Retinal pigment epithelial cell (primary cell): ENCODE results near the gene PDE10A.
"Not testable (repeated sequence)": the region's sequence is repeated elsewhere in the genome, so short reads cannot be mapped to it uniquely, and the experiment has no call there.

Experiments used
- DNase-seq: peaks from one replicate; pipeline ENCODE4 v3.0.0-alpha.2; 2010; ENCODE audit warnings: low read depth
- H3K4me3 ChIP-seq: 2 replicates; pipeline ENCODE4 v1.5.1; 2011; ENCODE audit warnings: mild to moderate bottlenecking, low read length, control low read depth, moderate library complexity
- TF ChIP-seq, protein P1 (sequence below): conservative IDR thresholded peaks from 2 replicates; pipeline ENCODE4 v1.5.1; 2011; ENCODE audit warnings: low read depth, low read length, control low read depth, inconsistent platforms

The PDE10A gene

DNA sequence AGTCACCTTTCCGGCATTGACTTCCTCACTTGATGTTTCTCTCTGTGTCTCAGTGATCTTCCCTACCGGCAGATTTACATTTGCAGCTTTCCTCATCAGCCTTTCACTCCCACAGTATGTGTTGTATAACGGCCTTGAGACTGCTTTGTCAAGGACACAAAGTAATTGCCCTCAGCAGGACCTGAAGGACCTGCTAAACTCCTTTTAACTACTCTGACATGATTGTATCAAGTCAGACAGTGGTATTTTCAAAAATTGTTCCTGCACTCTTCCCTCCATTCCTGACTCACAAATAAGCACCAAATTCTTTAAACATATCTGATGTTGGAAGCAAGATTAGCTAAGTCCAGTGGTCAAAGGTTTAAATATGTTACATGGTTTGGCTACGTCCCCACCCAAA lies 62.4 kb downstream of the PDE10A start:
- no peak overlapping the region for H3K4me3 ChIP-seq
- no peak for DNase-seq
- TF ChIP-seq, protein P1, sequence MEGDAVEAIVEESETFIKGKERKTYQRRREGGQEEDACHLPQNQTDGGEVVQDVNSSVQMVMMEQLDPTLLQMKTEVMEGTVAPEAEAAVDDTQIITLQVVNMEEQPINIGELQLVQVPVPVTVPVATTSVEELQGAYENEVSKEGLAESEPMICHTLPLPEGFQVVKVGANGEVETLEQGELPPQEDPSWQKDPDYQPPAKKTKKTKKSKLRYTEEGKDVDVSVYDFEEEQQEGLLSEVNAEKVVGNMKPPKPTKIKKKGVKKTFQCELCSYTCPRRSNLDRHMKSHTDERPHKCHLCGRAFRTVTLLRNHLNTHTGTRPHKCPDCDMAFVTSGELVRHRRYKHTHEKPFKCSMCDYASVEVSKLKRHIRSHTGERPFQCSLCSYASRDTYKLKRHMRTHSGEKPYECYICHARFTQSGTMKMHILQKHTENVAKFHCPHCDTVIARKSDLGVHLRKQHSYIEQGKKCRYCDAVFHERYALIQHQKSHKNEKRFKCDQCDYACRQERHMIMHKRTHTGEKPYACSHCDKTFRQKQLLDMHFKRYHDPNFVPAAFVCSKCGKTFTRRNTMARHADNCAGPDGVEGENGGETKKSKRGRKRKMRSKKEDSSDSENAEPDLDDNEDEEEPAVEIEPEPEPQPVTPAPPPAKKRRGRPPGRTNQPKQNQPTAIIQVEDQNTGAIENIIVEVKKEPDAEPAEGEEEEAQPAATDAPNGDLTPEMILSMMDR: no peak

DNA sequence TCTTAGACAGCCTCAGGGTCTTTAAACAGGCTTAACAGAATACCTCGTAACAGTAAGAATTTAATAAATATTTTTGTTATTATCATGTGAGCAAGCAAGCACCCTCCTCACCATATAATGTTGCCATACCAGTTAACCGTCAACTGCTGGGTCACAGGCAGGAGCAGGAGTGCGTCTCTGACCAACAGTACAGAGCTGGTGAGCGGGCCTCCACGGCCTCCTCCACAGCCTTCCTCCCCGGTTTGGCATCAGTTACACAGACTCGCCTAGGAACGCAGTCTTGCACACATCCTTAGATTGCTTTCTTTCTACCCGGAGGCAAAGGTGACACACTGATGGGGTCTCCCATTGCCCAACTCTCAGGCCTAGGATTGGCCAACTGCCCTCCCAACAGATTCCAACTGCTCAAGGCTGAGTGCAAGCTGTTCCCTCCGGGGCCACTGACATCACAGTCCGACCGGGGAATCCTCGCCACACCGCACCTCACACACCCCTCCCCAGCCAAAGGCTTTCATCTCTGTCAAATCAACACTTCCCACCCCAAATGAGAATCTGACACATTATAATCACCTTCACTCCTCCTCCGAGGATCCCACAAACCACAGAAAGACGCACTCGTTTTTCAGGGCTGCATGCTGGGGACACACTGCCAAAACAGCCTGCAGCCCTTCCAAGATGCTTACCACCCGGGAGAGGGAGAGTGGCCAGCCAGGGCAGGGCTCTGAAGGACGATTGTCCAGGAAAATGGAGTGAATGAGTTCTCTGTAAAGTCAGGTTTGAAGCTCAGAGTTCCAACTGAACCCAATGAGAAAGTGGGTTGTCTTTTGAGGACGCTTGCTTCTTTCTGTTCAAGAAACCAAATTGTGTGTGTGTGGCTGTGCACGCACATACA lies 63.2 kb downstream of the PDE10A start:
- H3K4me3 ChIP-seq: no peak overlapping the region
- no peak for DNase-seq
- TF ChIP-seq, protein P1: no peak

DNA sequence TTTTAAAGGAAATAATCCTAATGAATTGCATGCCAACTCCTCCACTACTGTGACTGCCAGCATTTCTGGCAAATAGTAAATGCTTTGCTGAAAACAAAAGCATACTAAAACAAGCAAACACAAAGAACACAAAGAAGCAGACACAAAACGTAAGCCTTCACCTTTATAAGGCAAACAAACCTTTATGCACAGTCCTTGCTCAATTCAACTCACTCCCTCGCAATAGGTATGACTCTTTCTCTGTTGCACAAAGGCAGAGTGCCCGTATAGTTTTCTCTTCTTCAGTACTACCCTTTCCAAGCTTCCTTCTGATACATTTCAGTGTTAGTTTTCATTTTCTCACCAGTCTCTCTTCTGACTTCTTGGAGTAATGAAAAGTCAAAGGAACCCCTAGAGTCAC lies 63.9 kb downstream of the PDE10A start:
- DNase-seq: no peak
- TF ChIP-seq, protein P1: no peak
- H3K4me3 ChIP-seq: no peak overlapping the region

DNA sequence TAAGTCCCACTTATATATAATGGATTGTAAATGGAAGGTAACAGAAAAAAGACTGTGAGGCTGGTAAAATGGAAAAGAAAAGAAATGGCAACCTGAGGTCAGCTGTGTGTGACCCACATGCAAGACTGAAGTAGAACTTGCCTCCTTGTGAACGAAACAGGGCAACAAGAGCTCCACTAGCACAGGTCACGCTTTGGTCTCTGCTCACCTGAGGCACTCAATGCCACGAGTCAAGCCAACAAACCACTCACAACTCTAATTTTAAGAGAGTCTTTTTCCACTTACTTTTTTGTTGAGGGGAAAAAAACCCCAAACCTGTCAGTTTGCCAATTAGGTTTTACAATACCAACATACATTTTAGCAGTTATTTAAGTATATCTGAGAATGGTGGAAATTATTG lies 65.2 kb downstream of the PDE10A start:
- no peak for DNase-seq
- TF ChIP-seq, protein P1: no peak
- no peak overlapping the region for H3K4me3 ChIP-seq

DNA sequence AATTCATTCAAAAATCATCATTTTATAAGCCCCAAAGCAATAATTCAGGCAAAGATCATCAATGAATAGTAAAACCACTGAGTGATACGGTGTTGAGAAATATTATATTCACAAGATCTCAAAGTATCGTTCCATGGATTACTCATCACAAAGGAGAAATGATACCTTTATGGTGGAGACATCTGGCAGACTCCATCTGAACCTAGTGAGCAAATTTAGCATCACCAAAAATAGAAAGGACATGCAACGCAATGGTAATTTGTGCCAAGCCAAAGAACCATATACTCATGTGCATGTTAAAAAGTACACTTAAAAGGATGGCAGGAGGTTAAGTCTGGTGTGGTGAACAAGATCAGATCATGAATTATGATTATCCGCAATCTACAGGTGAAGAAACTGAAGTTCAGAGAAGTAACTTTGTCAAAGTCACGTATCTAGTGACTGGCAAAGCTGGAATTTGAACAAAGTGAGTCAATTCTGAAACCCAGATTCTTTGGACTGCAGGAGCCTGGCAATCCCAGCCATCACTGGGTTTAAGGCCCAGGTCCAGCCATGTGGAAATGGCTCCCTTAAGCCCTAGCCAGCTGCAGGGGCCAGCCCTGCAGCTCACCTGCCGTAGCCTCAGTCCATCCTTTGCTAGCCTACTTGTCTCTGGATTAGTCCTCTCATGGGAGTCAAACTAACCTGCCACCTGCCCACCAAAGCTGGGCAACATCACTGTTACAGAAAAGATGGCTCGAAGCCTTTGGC lies 68.3 kb downstream of the PDE10A start:
- TF ChIP-seq, protein P1: no peak
- DNase-seq: no peak
- H3K4me3 ChIP-seq: no peak overlapping the region

DNA sequence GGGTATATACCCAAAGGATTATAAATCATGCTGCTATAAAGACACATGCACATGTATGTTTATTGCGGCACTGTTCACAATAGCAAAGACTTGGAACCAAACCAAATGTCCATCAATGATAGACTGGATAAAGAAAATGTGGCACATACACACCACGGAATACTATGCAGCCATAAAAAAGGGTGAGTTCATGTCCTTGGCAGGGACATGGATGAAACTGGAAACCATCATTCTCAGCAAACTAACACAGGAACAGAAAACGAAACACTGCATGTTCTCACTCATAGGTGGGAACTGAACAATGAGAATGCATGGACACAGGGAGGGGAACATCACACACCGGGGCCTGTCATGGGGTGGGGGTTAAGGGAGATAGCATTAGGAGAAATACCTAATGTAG lies 70.1 kb downstream of the PDE10A start:
- not testable (repeated sequence) for DNase-seq, H3K4me3 ChIP-seq

DNA sequence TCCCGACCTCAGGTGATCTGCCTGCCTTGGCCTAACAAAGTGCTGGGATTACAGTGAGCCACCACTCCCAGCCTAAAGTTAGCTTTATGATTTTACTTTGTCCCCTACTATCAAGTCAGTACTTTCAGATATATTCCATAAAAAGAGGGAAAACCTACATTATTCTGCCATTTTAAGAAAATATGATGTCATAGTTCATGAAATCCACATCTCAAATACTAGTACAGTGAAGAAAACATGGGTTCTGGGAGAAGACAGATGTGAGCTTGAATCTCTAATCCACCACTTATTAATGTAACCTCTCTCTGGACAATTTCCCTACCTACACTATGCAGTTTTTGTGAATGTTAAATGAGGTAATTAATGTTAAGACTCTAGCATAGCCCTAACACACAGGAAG lies 74.5 kb downstream of the PDE10A start:
- H3K4me3 ChIP-seq: no peak overlapping the region
- DNase-seq: no peak
- TF ChIP-seq, protein P1: no peak
